Measurements from ENCODE around the gene ARCN1.

The ARCN1 gene

GRCh38 chr11:118572061-118572980, at the start of gene ARCN1:
TSS of gene ARCN1 (plus strand) at chr11:118572409. CDS start at chr11:118572548, 139 bp downstream.
- H3K79me2 ChIP-seq (ENCODE audit: control insufficient read depth, insufficient read depth, low read length, unreplicated experiment), result peaks cover 50% of the 10 kb centered on the region
- H3K27me3 ChIP-seq (ENCODE audit: insufficient read depth, low read length), result no peaks in the 10 kb centered on the region
- H3K36me3 ChIP-seq (ENCODE audit: insufficient read depth, low read length), result no peaks in the 10 kb centered on the region
- peaks cover 30% of the 10 kb centered on the region for H3K4me1 ChIP-seq (ENCODE audit: control insufficient read depth, insufficient read depth, low read length, unreplicated experiment)
- peak within 1 kb of the TSS; percentile 99 for H3K4me3 ChIP-seq (ENCODE audit: low read depth, low read length)
- H3K27ac ChIP-seq (ENCODE audit: low read depth, low read length), result peak within 1 kb of the TSS; percentile 96
- peak within 1 kb of the TSS; percentile 76 for H2AFZ ChIP-seq (ENCODE audit: low read length, unreplicated experiment)

- Histone ChIP-seq H3K27me3 (ENCODE audit: insufficient read depth, low read length) (no peaks in the 10 kb centered on the region), H3K4me3 (ENCODE audit: low read depth, low read length) (no peak overlapping the region), H3K27ac (ENCODE audit: low read depth, low read length) (no peak overlapping the region), H3K79me2 (ENCODE audit: control insufficient read depth, insufficient read depth, low read length, unreplicated experiment) (no peaks in the 10 kb centered on the region), H3K36me3 (ENCODE audit: insufficient read depth, low read length) (peaks cover 29% of the 10 kb centered on the region), H3K4me1 (ENCODE audit: control insufficient read depth, insufficient read depth, low read length, unreplicated experiment) (no peaks in the 10 kb centered on the region), H2AFZ (ENCODE audit: low read length, unreplicated experiment) (no peak overlapping the region)
Measured at GRCh38 chr11:118522571-118523072, 49.6 kb upstream of the ARCN1 start.

GRCh38 chr11:118524356-118524755, 47.9 kb upstream of the ARCN1 start:
- H3K27me3 ChIP-seq (ENCODE audit: insufficient read depth, low read length), result no peaks in the 10 kb centered on the region
- no peak overlapping the region for H2AFZ ChIP-seq (ENCODE audit: low read length, unreplicated experiment)
- H3K79me2 ChIP-seq (ENCODE audit: control insufficient read depth, insufficient read depth, low read length, unreplicated experiment), result no peaks in the 10 kb centered on the region
- H3K36me3 ChIP-seq (ENCODE audit: insufficient read depth, low read length), result peaks cover 21% of the 10 kb centered on the region
- H3K27ac ChIP-seq (ENCODE audit: low read depth, low read length), result no peak overlapping the region
- H3K4me1 ChIP-seq (ENCODE audit: control insufficient read depth, insufficient read depth, low read length, unreplicated experiment), result no peaks in the 10 kb centered on the region
- H3K4me3 ChIP-seq (ENCODE audit: low read depth, low read length), result no peak overlapping the region

GRCh38 chr11:118524757-118525470, 47.3 kb upstream of the ARCN1 start:
- no peaks in the 10 kb centered on the region for H3K27me3 ChIP-seq (ENCODE audit: insufficient read depth, low read length)
- H3K4me1 ChIP-seq (ENCODE audit: control insufficient read depth, insufficient read depth, low read length, unreplicated experiment), result peaks cover 2% of the 10 kb centered on the region
- no peak overlapping the region for H3K4me3 ChIP-seq (ENCODE audit: low read depth, low read length)
- no peak overlapping the region for H2AFZ ChIP-seq (ENCODE audit: low read length, unreplicated experiment)
- no peaks in the 10 kb centered on the region for H3K79me2 ChIP-seq (ENCODE audit: control insufficient read depth, insufficient read depth, low read length, unreplicated experiment)
- H3K27ac ChIP-seq (ENCODE audit: low read depth, low read length), result no peak overlapping the region
- peaks cover 16% of the 10 kb centered on the region for H3K36me3 ChIP-seq (ENCODE audit: insufficient read depth, low read length)

- Histone ChIP-seq H3K79me2 (ENCODE audit: control insufficient read depth, insufficient read depth, low read length, unreplicated experiment) (no peaks in the 10 kb centered on the region), H3K27me3 (ENCODE audit: insufficient read depth, low read length) (no peaks in the 10 kb centered on the region), H3K4me3 (ENCODE audit: low read depth, low read length) (no peak overlapping the region), H3K27ac (ENCODE audit: low read depth, low read length) (no peak overlapping the region), H3K4me1 (ENCODE audit: control insufficient read depth, insufficient read depth, low read length, unreplicated experiment) (peaks cover 4% of the 10 kb centered on the region), H3K36me3 (ENCODE audit: insufficient read depth, low read length) (peaks cover 3% of the 10 kb centered on the region; the same call in 1 of the 2 replicates), H2AFZ (ENCODE audit: low read length, unreplicated experiment) (no peak overlapping the region)
Measured at GRCh38 chr11:118526688-118527087, 45.5 kb upstream of the ARCN1 start.

- no peak within 1 kb of the TSS for H3K27ac ChIP-seq (ENCODE audit: low read depth, low read length)
- H2AFZ ChIP-seq (ENCODE audit: low read length, unreplicated experiment), result no peak within 1 kb of the TSS
- H3K79me2 ChIP-seq (ENCODE audit: control insufficient read depth, insufficient read depth, low read length, unreplicated experiment), result no peaks in the 10 kb centered on the region
- H3K4me1 ChIP-seq (ENCODE audit: control insufficient read depth, insufficient read depth, low read length, unreplicated experiment), result peaks cover 4% of the 10 kb centered on the region
- no peaks in the 10 kb centered on the region for H3K27me3 ChIP-seq (ENCODE audit: insufficient read depth, low read length)
- no peak within 1 kb of the TSS for H3K4me3 ChIP-seq (ENCODE audit: low read depth, low read length)
- peaks cover 3% of the 10 kb centered on the region; the same call in 1 of the 2 replicates for H3K36me3 ChIP-seq (ENCODE audit: insufficient read depth, low read length)
Measured at GRCh38 chr11:118527109-118527508, 45.1 kb upstream of the ARCN1 start, which contains the start of gene TTC36. TSS of gene TTC36 (plus strand) at chr11:118527474. CDS start at chr11:118527495, 21 bp downstream.

- H3K36me3 ChIP-seq (ENCODE audit: insufficient read depth, low read length), result no peaks in the 10 kb centered on the region
- no peak overlapping the region for H3K27ac ChIP-seq (ENCODE audit: low read depth, low read length)
- peaks cover 4% of the 10 kb centered on the region for H3K4me1 ChIP-seq (ENCODE audit: control insufficient read depth, insufficient read depth, low read length, unreplicated experiment)
- H3K27me3 ChIP-seq (ENCODE audit: insufficient read depth, low read length), result no peaks in the 10 kb centered on the region
- H3K4me3 ChIP-seq (ENCODE audit: low read depth, low read length), result no peak overlapping the region
- no peaks in the 10 kb centered on the region for H3K79me2 ChIP-seq (ENCODE audit: control insufficient read depth, insufficient read depth, low read length, unreplicated experiment)
- no peak overlapping the region for H2AFZ ChIP-seq (ENCODE audit: low read length, unreplicated experiment)
Measured at GRCh38 chr11:118528511-118528910, 43.7 kb upstream of the ARCN1 start.

- no peaks in the 10 kb centered on the region for H3K36me3 ChIP-seq (ENCODE audit: insufficient read depth, low read length)
- no peaks in the 10 kb centered on the region for H3K79me2 ChIP-seq (ENCODE audit: control insufficient read depth, insufficient read depth, low read length, unreplicated experiment)
- H3K4me1 ChIP-seq (ENCODE audit: control insufficient read depth, insufficient read depth, low read length, unreplicated experiment), result peaks cover 4% of the 10 kb centered on the region
- H3K27ac ChIP-seq (ENCODE audit: low read depth, low read length), result no peak overlapping the region
- H3K27me3 ChIP-seq (ENCODE audit: insufficient read depth, low read length), result no peaks in the 10 kb centered on the region
- H3K4me3 ChIP-seq (ENCODE audit: low read depth, low read length), result peak overlapping the region; percentile 80
- no peak overlapping the region for H2AFZ ChIP-seq (ENCODE audit: low read length, unreplicated experiment)
Measured at GRCh38 chr11:118529584-118530175, 42.5 kb upstream of the ARCN1 start.

- no peaks in the 10 kb centered on the region for H3K79me2 ChIP-seq (ENCODE audit: control insufficient read depth, insufficient read depth, low read length, unreplicated experiment)
- H2AFZ ChIP-seq (ENCODE audit: low read length, unreplicated experiment), result peak overlapping the region; percentile 36
- no peak overlapping the region for H3K27ac ChIP-seq (ENCODE audit: low read depth, low read length)
- no peaks in the 10 kb centered on the region for H3K27me3 ChIP-seq (ENCODE audit: insufficient read depth, low read length)
- no peaks in the 10 kb centered on the region for H3K36me3 ChIP-seq (ENCODE audit: insufficient read depth, low read length)
- H3K4me1 ChIP-seq (ENCODE audit: control insufficient read depth, insufficient read depth, low read length, unreplicated experiment), result peaks cover 4% of the 10 kb centered on the region
- H3K4me3 ChIP-seq (ENCODE audit: low read depth, low read length), result peak overlapping the region; percentile 80
Measured at GRCh38 chr11:118530180-118530682, 42.0 kb upstream of the ARCN1 start.

All from ACC112 (cell line).